A549 treated with CpdA at 1 μM for 4 hours (cell line): ENCODE measurements around the gene DNMT3L. TPM values are rescaled to one million over a fixed set of nuclear protein-coding genes. Genes with fewer than 3 reads are reported as not detected.

Source experiments
- total RNA-seq: library from RNA; stranded (reverse); fragments of 200-300 nt; extraction: Qiagen RNA extraction; gene quantifications from 5 replicates; pipeline ENCODE4 v1.2.3, GENCODE V29; 2022; ENCODE audit warnings: low read depth

Gene DNMT3L
- total RNA-seq, result 0.03 TPM in 1 of 5 replicates, not detected in the others

DNA sequence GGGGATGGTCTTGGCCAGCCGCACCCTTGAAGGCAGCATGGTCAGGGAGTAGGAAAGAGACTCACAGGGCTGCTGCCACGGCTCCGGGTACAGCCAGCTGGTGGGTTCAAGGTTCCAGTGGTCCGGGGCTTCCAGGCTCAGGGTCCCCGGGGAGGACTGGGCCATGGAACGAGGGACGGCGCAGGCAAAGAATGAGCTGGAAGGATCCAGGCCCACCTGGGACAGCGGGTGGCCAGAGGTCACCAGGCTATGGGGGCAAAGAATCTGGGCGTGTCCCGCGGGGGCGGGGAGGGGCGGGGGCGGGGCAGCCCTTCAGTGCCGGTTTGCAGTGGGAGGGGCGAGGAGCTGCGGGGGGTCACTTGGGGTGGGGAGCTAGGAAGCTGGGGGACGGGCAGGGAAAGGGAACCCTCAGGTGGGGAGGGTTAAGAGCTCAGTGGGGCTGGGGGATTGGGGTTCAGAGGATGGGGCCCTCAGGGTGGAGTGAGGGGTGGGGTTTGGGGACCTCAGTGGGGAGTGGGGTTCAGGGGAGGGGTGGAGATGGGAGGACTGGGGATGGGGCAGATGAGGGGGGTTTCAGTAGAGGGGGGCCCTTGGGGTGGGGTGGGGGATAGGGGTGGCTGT lies at the start of gene DNMT3L:
Gene DNMT3L (minus strand): TSS at position 223 of the 621 bp plus-strand sequence. CDS start 638 bp downstream, outside the sequence.

DNA sequence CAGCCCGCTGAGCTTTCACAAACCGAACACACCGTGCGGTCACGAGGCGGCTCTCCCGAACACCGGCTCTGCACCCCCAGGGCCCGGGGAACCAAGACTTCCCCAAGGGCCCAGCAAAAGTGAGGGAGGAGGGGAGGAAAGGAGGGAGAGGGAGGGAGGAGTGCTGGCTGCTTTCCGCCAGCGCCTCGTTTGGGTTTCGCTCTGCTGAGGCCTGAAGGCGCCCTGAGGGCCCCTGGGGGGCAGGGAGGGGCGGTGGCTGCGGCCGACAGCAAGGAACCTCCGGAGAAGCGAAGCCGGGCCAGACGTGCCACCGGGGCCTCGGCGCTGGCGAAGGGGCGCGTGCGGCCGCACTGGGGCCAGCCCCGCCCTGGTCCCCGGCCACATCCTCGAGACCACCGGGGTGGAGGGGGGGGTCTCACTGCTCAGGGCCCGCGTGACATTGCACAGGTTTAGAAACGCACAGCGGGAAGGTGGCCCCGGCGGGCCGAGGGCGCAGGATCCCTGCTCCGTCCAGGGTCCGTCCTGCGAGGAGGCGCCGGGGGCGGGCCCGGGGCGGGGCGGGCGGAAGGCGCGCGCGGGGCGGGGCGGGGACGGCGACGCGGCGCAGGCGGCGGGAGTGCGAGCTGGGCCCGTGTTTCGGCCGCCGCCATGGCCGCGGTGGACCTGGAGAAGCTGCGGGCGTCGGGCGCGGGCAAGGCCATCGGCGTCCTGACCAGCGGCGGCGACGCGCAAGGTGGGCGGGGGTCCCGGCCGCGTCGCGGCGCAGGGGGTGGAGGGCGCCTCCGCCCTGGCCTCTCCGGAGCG lies 38.0 kb upstream of the DNMT3L start, which contains the start of gene PFKL:
Gene PFKL (plus strand): TSS at position 596 of the 804 bp plus-strand sequence. CDS start 53 bp downstream, at position 649.

DNA sequence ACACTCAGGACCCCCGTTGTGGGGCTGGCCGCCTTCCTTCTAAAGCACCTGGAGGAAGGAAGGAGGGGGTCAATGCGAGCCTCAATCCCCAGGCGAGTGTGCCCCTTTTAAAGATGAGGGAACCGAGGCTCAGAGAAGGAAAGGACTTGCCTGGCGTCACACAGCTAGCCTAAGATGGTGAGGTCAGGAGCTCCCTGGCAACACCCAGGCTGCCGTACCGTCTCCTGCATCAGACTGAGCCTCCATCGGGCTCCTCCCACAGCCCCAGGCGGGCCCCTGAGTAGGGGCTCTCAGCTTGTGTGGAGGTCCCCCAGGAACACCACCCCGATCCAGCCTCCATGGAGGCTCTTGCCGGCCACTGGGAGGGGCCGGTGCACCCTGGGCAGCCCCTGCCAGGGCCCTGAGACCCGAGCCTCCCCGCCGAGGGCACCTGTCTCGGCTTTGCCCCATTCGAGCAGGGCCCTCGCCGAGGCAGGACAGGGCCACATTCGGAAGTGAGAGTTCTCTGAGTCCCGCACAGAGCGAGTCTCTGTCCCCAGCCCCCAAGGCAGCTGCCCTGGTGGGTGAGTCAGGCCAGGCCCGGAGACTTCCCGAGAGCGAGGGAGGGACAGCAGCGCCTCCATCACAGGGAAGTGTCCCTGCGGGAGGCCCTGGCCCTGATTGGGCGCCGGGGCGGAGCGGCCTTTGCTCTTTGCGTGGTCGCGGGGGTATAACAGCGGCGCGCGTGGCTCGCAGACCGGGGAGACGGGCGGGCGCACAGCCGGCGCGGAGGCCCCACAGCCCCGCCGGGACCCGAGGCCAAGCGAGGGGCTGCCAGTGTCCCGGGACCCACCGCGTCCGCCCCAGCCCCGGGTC lies 23.7 kb upstream of the DNMT3L start, which contains the start of gene AIRE:
Gene AIRE (plus strand): TSS at position 739 of the 855 bp plus-strand sequence. CDS start 131 bp downstream, outside the sequence.

DNA sequence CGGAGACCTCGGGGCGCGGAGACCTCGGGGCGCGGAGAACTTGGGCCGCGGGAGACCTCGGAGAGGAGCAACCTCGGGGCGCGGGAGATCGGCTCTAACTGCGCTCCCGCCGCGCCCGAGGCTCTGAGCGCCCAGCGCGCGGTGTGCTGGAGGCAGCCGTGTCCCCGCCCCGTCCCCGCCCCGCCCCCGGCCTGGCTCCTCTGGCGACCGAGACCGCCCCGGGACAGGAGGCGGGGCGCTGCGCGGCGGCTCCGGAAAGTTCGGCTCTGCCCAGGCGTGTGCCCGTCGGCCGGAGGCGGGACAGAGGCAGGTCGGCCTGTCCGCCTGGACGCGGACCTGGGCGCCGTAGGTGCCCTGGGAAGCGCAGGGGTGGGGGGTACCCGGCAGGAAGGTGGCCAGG lies 20.9 kb downstream of the DNMT3L start, which contains the start of gene ICOSLG:
Gene ICOSLG (minus strand): TSS at position 102 of the 400 bp plus-strand sequence. CDS start 126 bp downstream, outside the sequence.

Other genes starting within 250 kb of the DNMT3L start
- 14.2 to 17.3 TPM (median 15.9 TPM) in 5 replicates for gene TRAPPC10, start 249.6 kb downstream of the DNMT3L start, total RNA-seq
- 1.0 to 4.8 TPM (median 2.1 TPM) in 5 replicates for gene PWP2, start 154.5 kb downstream of the DNMT3L start, total RNA-seq
- 0.98 to 5.7 TPM (median 3.3 TPM) in 5 replicates for gene GATD3, start 128.2 kb downstream of the DNMT3L start, total RNA-seq
- 1.8 to 2.9 TPM (median 2.4 TPM) in 5 replicates for gene ICOSLG, start 21.0 kb downstream of the DNMT3L start, total RNA-seq
- not detected in 5 replicates for gene AIRE, start 24.0 kb upstream of the DNMT3L start, total RNA-seq
- gene PFKL, start 38.2 kb upstream of the DNMT3L start, total RNA-seq, result 43.7 to 94.3 TPM (median 50.0 TPM) in 5 replicates
- gene CFAP410, start 77.5 kb upstream of the DNMT3L start, total RNA-seq, result 5.0 to 9.4 TPM (median 7.8 TPM) in 5 replicates
- 6.7 to 10.2 TPM (median 8.8 TPM) in 5 replicates for gene TRPM2, start 91.7 kb upstream of the DNMT3L start, total RNA-seq
- gene LRRC3, start 193.6 kb upstream of the DNMT3L start, total RNA-seq, result 0.98 to 2.0 TPM (median 1.7 TPM) in 5 replicates